GM18499 (cell line): ENCODE data around the gene FOXJ3.

Experiments
- ATAC-seq: cut with Tn5 transposase; IDR thresholded peaks from one replicate; pipeline ENCODE4 v1.9.1; 2021; ENCODE audit warnings: moderate number of reproducible peaks; ENCODE audit not compliant: insufficient read depth, unreplicated experiment

Gene FOXJ3

DNA sequence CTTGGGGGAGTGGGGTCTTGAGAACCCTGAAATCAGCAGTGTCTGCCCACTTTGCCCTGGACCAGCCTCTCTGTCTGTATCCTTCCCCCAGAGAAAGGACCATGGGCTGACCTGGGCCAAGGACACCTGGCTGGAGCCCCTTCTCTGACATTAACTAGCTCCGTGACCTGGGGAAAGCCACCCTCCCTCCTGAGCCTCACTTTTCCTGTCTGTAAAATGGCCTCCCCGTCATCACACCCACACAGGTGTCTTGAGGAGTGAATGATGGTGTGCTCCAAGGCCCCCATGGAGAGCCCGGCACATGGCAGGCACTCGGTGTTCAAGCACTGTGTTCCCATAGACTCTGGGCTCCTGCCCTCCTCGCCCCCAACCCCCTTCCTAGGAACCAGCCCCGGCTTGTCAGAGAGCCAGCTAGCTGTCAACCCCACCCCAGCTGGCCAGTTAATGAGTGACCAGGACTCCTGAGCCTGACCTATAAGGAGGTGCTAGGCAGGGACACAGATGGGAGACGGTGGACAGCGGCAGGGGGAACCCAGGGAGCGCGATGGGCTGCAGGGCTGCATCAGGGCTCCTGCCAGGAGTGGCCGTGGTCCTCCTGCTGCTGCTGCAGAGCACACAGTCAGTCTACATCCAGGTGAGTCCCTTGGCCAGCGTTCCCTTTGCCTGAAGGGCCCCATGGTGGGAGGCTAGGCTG lies 182.0 kb downstream of the FOXJ3 start, which contains the start of gene GUCA2B:
Gene GUCA2B, plus strand, starts transcription at position 504 of the 694 bp plus-strand sequence. Its CDS starts 41 bp downstream, at position 545.
- no peak for ATAC-seq

DNA sequence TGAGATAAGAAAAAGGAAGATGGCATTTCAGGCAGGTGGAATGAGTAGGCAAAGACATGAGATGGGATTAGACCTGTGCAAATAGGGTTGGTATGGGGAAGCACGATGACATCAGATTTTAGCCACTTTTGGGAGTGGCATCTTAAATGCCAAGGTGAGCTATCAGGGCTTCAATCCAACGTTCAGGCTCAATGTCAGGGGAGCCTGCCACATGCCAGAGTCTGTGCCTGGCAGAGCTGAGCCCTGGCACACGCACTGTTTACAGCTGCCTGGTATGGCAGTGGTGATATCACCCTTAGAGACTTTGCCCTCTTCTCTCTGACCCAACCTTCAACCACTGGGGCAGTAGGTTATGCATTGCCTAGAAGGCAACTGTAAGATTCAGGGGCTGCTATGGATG lies 182.9 kb downstream of the FOXJ3 start:
- ATAC-seq, result no peak

- ATAC-seq, result no peak
These were observed 184.4 kb downstream of the FOXJ3 start for GRCh38 chr1:42150651-42151050.

- ATAC-seq, result no peak
These were observed 186.9 kb downstream of the FOXJ3 start for GRCh38 chr1:42148166-42148565.

GRCh38 chr1:42146626-42147320 lies 188.3 kb downstream of the FOXJ3 start:
- ATAC-seq, result no peak

GRCh38 chr1:42145764-42146625 lies 189.0 kb downstream of the FOXJ3 start:
- no peak for ATAC-seq

- no peak for ATAC-seq
These were observed 189.7 kb downstream of the FOXJ3 start for GRCh38 chr1:42145389-42145716.

GRCh38 chr1:42144711-42145388 lies 190.2 kb downstream of the FOXJ3 start:
- no peak for ATAC-seq

GRCh38 chr1:42143896-42144710 lies 190.9 kb downstream of the FOXJ3 start:
- ATAC-seq, result no peak

DNA sequence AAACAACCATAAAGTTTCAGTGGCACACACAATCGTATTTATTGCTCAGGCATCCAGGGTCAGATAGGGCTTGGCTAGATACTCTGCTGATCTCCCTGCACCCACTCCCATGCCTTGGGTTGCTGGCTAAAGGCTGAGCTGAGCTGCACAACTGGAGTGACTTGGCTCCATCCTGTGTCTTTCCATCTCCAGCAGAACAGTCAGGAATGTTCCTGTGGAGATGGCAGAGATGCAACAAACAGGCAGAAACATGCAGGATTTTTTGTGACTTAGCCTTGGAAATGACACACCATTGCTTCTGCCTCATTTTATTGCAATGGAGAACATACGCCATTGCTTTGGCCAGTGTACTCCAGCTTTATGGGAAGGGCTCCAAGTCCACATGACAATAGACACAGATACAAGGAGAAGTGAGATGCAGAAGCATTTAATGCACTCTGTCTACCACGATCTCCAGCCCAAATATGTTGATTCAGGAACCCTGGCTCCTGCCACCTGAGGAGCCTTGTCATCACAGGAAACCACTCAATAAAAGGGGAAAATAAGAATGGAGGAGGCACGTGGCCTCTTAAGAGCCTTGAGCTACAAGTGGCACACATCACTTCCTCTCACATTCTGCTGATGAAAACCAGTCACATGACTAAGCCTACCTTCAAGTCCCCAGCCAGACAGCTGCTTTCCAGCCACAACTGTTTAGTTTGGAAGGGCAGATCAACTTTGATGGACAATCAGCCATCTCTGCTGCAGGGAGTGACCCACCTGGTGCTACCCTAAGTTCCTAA lies 191.9 kb downstream of the FOXJ3 start:
- no peak for ATAC-seq

GRCh38 chr1:42141978-42142377 lies 193.1 kb downstream of the FOXJ3 start:
- ATAC-seq, result no peak

GRCh38 chr1:42140191-42140590 lies 194.8 kb downstream of the FOXJ3 start:
- ATAC-seq, result no peak

DNA sequence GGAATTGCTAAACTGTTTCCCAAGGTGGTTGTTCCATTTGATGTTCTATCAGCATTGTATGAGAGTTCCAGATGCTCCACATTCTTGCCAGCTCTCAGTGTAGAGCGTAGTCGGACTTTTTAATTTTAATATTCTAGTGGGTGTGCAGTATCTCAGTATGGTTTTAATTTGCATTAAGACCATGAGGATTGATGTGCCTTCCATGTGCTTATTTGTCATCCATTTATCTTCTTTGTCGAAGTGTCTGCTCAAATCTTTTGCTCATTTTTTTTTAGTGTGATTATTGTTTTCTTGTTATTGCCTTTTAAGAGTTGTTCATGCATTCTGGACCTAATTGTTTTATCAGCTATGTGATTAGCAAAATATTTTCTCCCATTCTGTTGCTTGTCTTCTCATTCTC lies 195.6 kb downstream of the FOXJ3 start:
- ATAC-seq, result no peak

- ATAC-seq, result no peak
These were observed 196.4 kb downstream of the FOXJ3 start for GRCh38 chr1:42138586-42138985.

GRCh38 chr1:42137766-42138165 lies 197.3 kb downstream of the FOXJ3 start:
- no peak for ATAC-seq

DNA sequence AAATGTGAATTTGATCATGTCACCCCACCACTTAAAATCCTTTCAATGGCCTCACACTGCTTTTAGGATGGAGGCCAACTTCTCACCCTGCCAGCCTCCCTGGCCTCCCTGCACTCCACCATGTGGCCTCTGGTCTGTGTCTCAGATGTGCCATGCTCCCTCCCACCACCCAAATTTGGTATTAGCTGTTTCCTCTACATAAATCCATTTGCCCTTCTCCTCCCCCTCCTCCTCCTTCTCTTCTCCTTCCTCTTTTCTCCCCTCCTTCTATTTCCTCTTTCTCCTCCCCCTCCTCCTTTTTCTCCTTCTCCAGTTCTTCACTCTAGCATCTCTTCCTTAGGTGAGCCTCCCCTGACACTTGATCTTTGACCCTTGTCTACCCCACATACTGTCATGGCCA lies 198.6 kb downstream of the FOXJ3 start:
- ATAC-seq, result no peak

GRCh38 chr1:42135426-42135825 lies 199.6 kb downstream of the FOXJ3 start:
- no peak for ATAC-seq

DNA sequence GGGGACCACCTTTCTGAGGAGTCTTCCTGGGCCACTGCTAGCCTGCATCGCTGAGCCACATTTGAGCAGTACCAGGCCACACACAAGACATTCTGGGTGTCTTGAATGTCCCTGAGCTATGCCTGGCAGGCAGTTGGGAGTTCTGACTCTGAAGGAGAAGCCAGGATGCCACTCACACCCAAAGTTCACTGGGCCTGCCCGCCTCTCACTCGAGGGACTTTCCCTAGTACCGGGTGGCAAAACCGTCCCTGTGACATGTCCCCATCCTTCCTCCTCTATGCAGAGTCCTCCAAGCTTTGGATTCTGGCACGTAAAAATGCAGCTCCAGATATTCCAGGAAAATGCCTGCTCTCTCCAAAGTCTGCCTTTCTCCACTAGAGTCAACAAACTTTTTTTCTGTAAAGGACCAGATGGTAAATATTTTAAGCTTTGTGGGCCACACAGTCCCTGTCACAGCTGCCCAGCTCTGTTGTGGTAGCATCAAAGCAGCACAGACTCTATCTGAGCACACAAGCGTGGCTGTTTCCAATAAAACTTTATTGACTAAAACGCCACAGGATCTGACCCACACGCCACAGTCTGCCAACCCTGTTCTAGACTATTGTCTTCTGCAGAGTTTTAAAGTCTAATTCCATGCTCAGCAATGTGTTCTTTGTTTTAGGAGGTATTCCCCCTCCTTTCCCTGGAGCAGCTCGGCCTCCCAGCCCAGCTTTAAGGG lies 201.1 kb downstream of the FOXJ3 start:
- no peak for ATAC-seq
